GM12801 (cell line): ENCODE measurements around the gene GABRB1.

Experiments
- CTCF ChIP-seq: IDR thresholded peaks from one replicate; pipeline ENCODE4 v1.5.1; 2011; ENCODE audit warnings: control low read depth; ENCODE audit not compliant: insufficient read length; ENCODE audit errors: extremely low read depth

Gene GABRB1

GRCh38 chr4:47110546-47111132, 79.3 kb downstream of the GABRB1 start:
- no peak for TF ChIP-seq CTCF

GRCh38 chr4:47118192-47118929, 87.0 kb downstream of the GABRB1 start:
- TF ChIP-seq CTCF = no peak

GRCh38 chr4:47120783-47121182, 89.4 kb downstream of the GABRB1 start:
- TF ChIP-seq CTCF = no peak

GRCh38 chr4:47122592-47123291, 91.4 kb downstream of the GABRB1 start:
- no peak for TF ChIP-seq CTCF

GRCh38 chr4:47128991-47129390, 97.6 kb downstream of the GABRB1 start:
- no peak for TF ChIP-seq CTCF

- no peak for TF ChIP-seq CTCF
These were observed 103.8 kb downstream of the GABRB1 start for GRCh38 chr4:47135210-47135609.

- no peak for TF ChIP-seq CTCF
These were observed 111.9 kb downstream of the GABRB1 start for GRCh38 chr4:47143261-47143660.
